ENCODE results near the gene EBP. TPM values are rescaled to one million over a fixed set of nuclear protein-coding genes. Genes with fewer than 3 reads are reported as not detected.

Gene EBP
- polyA plus RNA-seq, 1 donor from 2014 or later = 134 TPM

GRCh38 chrX:48569958-48570357, 48.4 kb downstream of the EBP start:
- no peaks in the 10 kb centered on the region for H3F3A ChIP-seq (ENCODE audit: insufficient read depth, low read length, poor library complexity, severe bottlenecking)
- TF ChIP-seq SMC3 (conservative IDR thresholded peaks at IDR 0.05; ENCODE audit: poor library complexity) (no peak), TAF1 (IDR thresholded peaks at IDR 0.05; ENCODE audit: low read depth) (no peak), RAD21 (conservative IDR thresholded peaks at IDR 0.05) (no peak), EP300 (conservative IDR thresholded peaks at IDR 0.05; ENCODE audit: poor library complexity, severe bottlenecking) (no peak), POLR2AphosphoS5 (IDR thresholded peaks at IDR 0.05) (no peak), MXI1 (conservative IDR thresholded peaks at IDR 0.05; ENCODE audit: poor library complexity, severe bottlenecking) (no peak), CTCF (IDR thresholded peaks at IDR 0.05; ENCODE audit: poor library complexity, severe bottlenecking) (no peak), EZH2 (IDR thresholded peaks at IDR 0.05; ENCODE audit: borderline replicate concordance, insufficient read depth, low read length, poor library complexity, severe bottlenecking) (no peak), REST (IDR thresholded peaks at IDR 0.05; ENCODE audit: borderline replicate concordance) (no peak)
- no peaks in the 10 kb centered on the region for H3K9me3 ChIP-seq (ENCODE audit: low read length)
- no peaks in the 10 kb centered on the region for H3K9me2 ChIP-seq (ENCODE audit: insufficient read depth, low read length)
- no peaks in the 10 kb centered on the region for H3K36me3 ChIP-seq (ENCODE audit: insufficient read depth, low read length)
- no peak overlapping the region for H3K27ac ChIP-seq (ENCODE audit: low read length)
- H3K9ac ChIP-seq (ENCODE audit: low read length) = no peak overlapping the region
- no peak overlapping the region for H2AFZ ChIP-seq (ENCODE audit: low read depth, low read length)
- no peaks in the 10 kb centered on the region for H4K20me1 ChIP-seq (ENCODE audit: insufficient read depth)
- H3K4me2 ChIP-seq (ENCODE audit: low read length) = no peak overlapping the region
- H3K79me2 ChIP-seq (replicated peaks; ENCODE audit: insufficient read depth, low read length) = peaks cover 1% of the 10 kb centered on the region
- no peaks in the 10 kb centered on the region for H3K27me3 ChIP-seq (ENCODE audit: insufficient read depth, low read depth, low read length)
- H3K4me3 ChIP-seq (ENCODE audit: low read length) = no peak overlapping the region

- Histone ChIP-seq H3K27me3 (ENCODE audit: insufficient read depth, low read depth, low read length) (no peaks in the 10 kb centered on the region), H3K79me2 (replicated peaks; ENCODE audit: insufficient read depth, low read length) (peaks cover 9% of the 10 kb centered on the region), H4K20me1 (ENCODE audit: insufficient read depth) (no peaks in the 10 kb centered on the region), H3K36me3 (ENCODE audit: insufficient read depth, low read length) (no peaks in the 10 kb centered on the region), H3K4me2 (ENCODE audit: low read length) (peak overlapping the region; percentile 39), H3K9ac (ENCODE audit: low read length) (peak overlapping the region; percentile 96), H3K9me3 (ENCODE audit: low read length) (no peaks in the 10 kb centered on the region), H3F3A (ENCODE audit: insufficient read depth, low read length, poor library complexity, severe bottlenecking) (no peaks in the 10 kb centered on the region), H3K9me2 (ENCODE audit: insufficient read depth, low read length) (no peaks in the 10 kb centered on the region), H2AFZ (ENCODE audit: low read depth, low read length) (peak overlapping the region; percentile 56), H3K27ac (ENCODE audit: low read length) (peak overlapping the region; percentile 97), H3K4me3 (ENCODE audit: low read length) (peak overlapping the region; percentile 87)
- no peak for TF ChIP-seq SMC3 (conservative IDR thresholded peaks at IDR 0.05; ENCODE audit: poor library complexity)
- no peak for TF ChIP-seq REST (IDR thresholded peaks at IDR 0.05; ENCODE audit: borderline replicate concordance)
These were observed 52.2 kb downstream of the EBP start for GRCh38 chrX:48573690-48574269.
